Fibroblast of mammary gland (primary cell): Measurements from ENCODE around the gene SFI1.
"Not testable (repeated sequence)": the region's sequence is repeated elsewhere in the genome, so short reads cannot be mapped to it uniquely, and the experiment has no call there.

Experiments
- DNase-seq: peaks from one replicate; pipeline ENCODE4 v3.0.0-alpha.2; 2010; ENCODE audit warnings: low read depth
- H3K4me3 ChIP-seq: 2 replicates; pipeline ENCODE4 v1.5.1; 2011; ENCODE audit warnings: low read depth, mild to moderate bottlenecking, low read length, moderate library complexity; ENCODE audit not compliant: control insufficient read depth
- CTCF ChIP-seq: conservative IDR thresholded peaks from 2 replicates; pipeline ENCODE4 v1.5.1; 2011; ENCODE audit warnings: low read depth, low read length, inconsistent platforms; ENCODE audit not compliant: control insufficient read depth, insufficient read depth

SFI1 gene

GRCh38 chr22:31588970-31589675 lies 92.8 kb downstream of the SFI1 start:
- no peak for TF ChIP-seq CTCF
- no peak overlapping the region for H3K4me3 ChIP-seq
- no peak for DNase-seq

GRCh38 chr22:31590161-31590560 lies 93.8 kb downstream of the SFI1 start:
- DNase-seq, H3K4me3 ChIP-seq: not testable (repeated sequence)

- DNase-seq: no peak
- no peak overlapping the region for H3K4me3 ChIP-seq
- TF ChIP-seq CTCF: no peak
Measured at GRCh38 chr22:31595271-31595670, 98.9 kb downstream of the SFI1 start.

- no peak for TF ChIP-seq CTCF
- DNase-seq: peak; percentile 94
- no peak overlapping the region for H3K4me3 ChIP-seq
Measured at GRCh38 chr22:31602259-31602952, 106.1 kb downstream of the SFI1 start.

GRCh38 chr22:31603081-31603525 lies 106.8 kb downstream of the SFI1 start:
- DNase-seq: no peak
- TF ChIP-seq CTCF: no peak
- no peak overlapping the region for H3K4me3 ChIP-seq

- H3K4me3 ChIP-seq: no peak overlapping the region
- TF ChIP-seq CTCF: no peak
Measured at GRCh38 chr22:31603574-31603973, 107.2 kb downstream of the SFI1 start.

GRCh38 chr22:31604137-31604705 lies 107.9 kb downstream of the SFI1 start:
- DNase-seq: no peak
- no peak overlapping the region for H3K4me3 ChIP-seq
- no peak for TF ChIP-seq CTCF

More at GRCh38 chr22:31603574-31603973, 107.2 kb downstream of the SFI1 start:
- no peak for DNase-seq
